ENCODE measurements around the gene HEPACAM2. TPM values are rescaled to one million over a fixed set of nuclear protein-coding genes. Genes with fewer than 3 reads are reported as not detected.

The HEPACAM2 gene
- total and polyA plus RNA-seq, 2 experiments from 2014 or later = not detected

DNA sequence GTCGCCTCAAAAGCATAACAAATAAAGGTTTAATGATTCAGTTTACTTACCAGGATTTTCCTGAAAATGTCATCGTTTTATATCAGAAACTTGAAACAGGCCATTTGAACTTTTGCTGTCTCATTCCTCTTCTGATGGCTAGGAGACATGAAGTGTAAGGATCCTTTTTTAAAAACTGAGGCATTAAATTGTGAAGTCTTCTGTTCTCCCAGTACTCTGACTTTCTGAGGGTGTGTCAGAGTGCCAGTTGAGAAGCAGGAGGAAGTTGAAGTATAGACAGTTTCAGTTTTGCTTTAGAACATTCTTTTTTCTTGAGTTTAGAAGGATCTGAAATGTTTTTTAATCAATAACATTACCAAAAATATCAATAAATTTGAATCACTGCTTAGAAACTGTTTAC, 78.1 kb downstream of the HEPACAM2 start, which contains the start of gene SAMD9L:
Gene SAMD9L, minus strand, starts transcription at position 242 of the 400 bp plus-strand sequence. CDS start 12,414 bp downstream, outside the sequence.
- WGBS, 2 experiments (ENCODE audit: low coverage in 1 of 2, low lambda C conversion rate in 2 of 2, missing lambda C conversion rate in 2 of 2) = 2 to 3% methylated on average over 2 of the region's 2 CpGs
- H3K9me2 ChIP-seq (ENCODE audit: insufficient read depth) = no peaks in the 10 kb centered on the region
- no peaks in the 10 kb centered on the region for H4K20me1 ChIP-seq (ENCODE audit: insufficient read depth)
- 0 out of 2 replicates have a peak, but pooled peaks cover 7% of the 10 kb centered on the region for H3K79me2 ChIP-seq (ENCODE audit: insufficient read depth)
- DNase-seq = peak; percentile 56
- peak within 1 kb of the TSS; percentile 72 for H3K4me3 ChIP-seq
- H3K9ac ChIP-seq = peak within 1 kb of the TSS; percentile 75
- peak within 1 kb of the TSS; percentile 40 for H3K27ac ChIP-seq
- peaks cover 19% of the 10 kb centered on the region for H3K4me1 ChIP-seq (ENCODE audit: insufficient read depth)
- in situ Hi-C loops (cut with MboI) = no loop called here
- H2AFZ ChIP-seq = peak within 1 kb of the TSS; percentile 85
- H3K27me3 ChIP-seq (replicated peaks; ENCODE audit: insufficient read depth) = no peaks in the 10 kb centered on the region
- H3K9me3 ChIP-seq (ENCODE audit: low read depth) = no peaks in the 10 kb centered on the region
- H3F3A ChIP-seq (ENCODE audit: insufficient read depth) = peaks cover 6% of the 10 kb centered on the region
- H3K36me3 ChIP-seq (ENCODE audit: low read depth) = 0 out of 2 replicates have a peak, but pooled peaks cover 3% of the 10 kb centered on the region
- no peak for TF ChIP-seq EZH2phosphoT487 (IDR thresholded peaks at IDR 0.05; ENCODE audit: insufficient read depth, low read depth)
- TF ChIP-seq EZH2 (IDR thresholded peaks at IDR 0.05; ENCODE audit: insufficient read depth, poor library complexity, severe bottlenecking) = no peak
- peak within 1 kb of the TSS; percentile 98 for H3K4me2 ChIP-seq (ENCODE audit: unreplicated experiment)

GRCh38 chr7:93147363-93147762, 78.9 kb downstream of the HEPACAM2 start:
- WGBS, 2 experiments (ENCODE audit: low coverage in 1 of 2, low lambda C conversion rate in 2 of 2, missing lambda C conversion rate in 2 of 2) = 3 to 4% methylated on average over 3 of the region's 3 CpGs
- H2AFZ ChIP-seq = peak overlapping the region; percentile 85
- H3K79me2 ChIP-seq (ENCODE audit: insufficient read depth) = 0 out of 2 replicates have a peak, but pooled peaks cover 7% of the 10 kb centered on the region
- no peak for TF ChIP-seq EZH2phosphoT487 (IDR thresholded peaks at IDR 0.05; ENCODE audit: insufficient read depth, low read depth)
- TF ChIP-seq EZH2 (IDR thresholded peaks at IDR 0.05; ENCODE audit: insufficient read depth, poor library complexity, severe bottlenecking) = no peak
- peak overlapping the region; percentile 75 for H3K9ac ChIP-seq
- H3K27ac ChIP-seq = peak overlapping the region; percentile 40
- peak overlapping the region; percentile 98 for H3K4me2 ChIP-seq (ENCODE audit: unreplicated experiment)
- peak overlapping the region; percentile 72 for H3K4me3 ChIP-seq
- no peaks in the 10 kb centered on the region for H4K20me1 ChIP-seq (ENCODE audit: insufficient read depth)
- H3K27me3 ChIP-seq (replicated peaks; ENCODE audit: insufficient read depth) = no peaks in the 10 kb centered on the region
- H3K9me3 ChIP-seq (ENCODE audit: low read depth) = no peaks in the 10 kb centered on the region
- peak; percentile 75 for DNase-seq
- peaks cover 6% of the 10 kb centered on the region for H3F3A ChIP-seq (ENCODE audit: insufficient read depth)
- H3K4me1 ChIP-seq (ENCODE audit: insufficient read depth) = peaks cover 19% of the 10 kb centered on the region
- in situ Hi-C loops (cut with MboI) = no loop called here
- 0 out of 2 replicates have a peak, but pooled peaks cover 3% of the 10 kb centered on the region for H3K36me3 ChIP-seq (ENCODE audit: low read depth)
- no peaks in the 10 kb centered on the region for H3K9me2 ChIP-seq (ENCODE audit: insufficient read depth)

DNA sequence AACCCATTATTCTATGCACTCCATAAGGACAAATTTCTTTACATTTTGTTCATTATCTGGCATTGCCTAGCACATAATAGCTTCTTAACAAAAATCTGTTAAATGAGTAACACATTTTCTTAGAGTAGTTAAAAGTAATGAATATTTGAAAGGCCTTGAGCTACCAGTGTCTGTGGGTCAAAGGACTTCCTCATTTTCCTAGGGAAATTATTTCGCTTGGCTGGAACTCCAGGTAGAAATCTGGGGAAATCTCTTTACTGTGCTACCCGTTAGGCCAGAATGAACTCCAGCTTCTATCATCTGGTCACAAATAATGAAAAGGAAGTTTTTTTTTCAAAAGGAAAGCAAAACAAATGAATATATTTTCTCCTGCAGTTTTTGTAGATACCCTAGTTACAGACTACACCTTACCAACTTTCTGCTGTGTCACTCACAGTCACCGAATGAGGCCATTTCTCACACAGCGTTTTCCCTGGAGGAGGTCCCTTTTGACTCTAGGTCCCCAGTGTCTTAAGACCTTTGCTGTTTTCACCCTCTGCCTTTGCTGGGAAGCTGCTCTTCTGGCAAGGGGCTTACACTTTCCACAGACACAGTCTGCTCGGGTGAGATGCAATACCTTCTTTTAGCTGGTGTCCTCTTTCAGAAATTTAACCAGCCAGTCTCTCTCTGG, 79.7 kb downstream of the HEPACAM2 start:
- H3K79me2 ChIP-seq (ENCODE audit: insufficient read depth) = 0 out of 2 replicates have a peak, but pooled peaks cover 7% of the 10 kb centered on the region
- H3K36me3 ChIP-seq (ENCODE audit: low read depth) = 0 out of 2 replicates have a peak, but pooled peaks cover 3% of the 10 kb centered on the region
- WGBS, 2 experiments (ENCODE audit: low coverage in 1 of 2, low lambda C conversion rate in 2 of 2, missing lambda C conversion rate in 2 of 2) = 38 to 45% methylated on average over 5 of the region's 5 CpGs
- H3K4me3 ChIP-seq = peak overlapping the region; percentile 72
- no peaks in the 10 kb centered on the region for H3K9me2 ChIP-seq (ENCODE audit: insufficient read depth)
- in situ Hi-C loops (cut with MboI) = no loop called here
- peak overlapping the region; percentile 85 for H2AFZ ChIP-seq
- H3K4me1 ChIP-seq (ENCODE audit: insufficient read depth) = peaks cover 19% of the 10 kb centered on the region
- H3K9me3 ChIP-seq (ENCODE audit: low read depth) = no peaks in the 10 kb centered on the region
- peak overlapping the region; percentile 40 for H3K27ac ChIP-seq
- H3K4me2 ChIP-seq (ENCODE audit: unreplicated experiment) = peak overlapping the region; percentile 98
- no peak for TF ChIP-seq EZH2phosphoT487 (IDR thresholded peaks at IDR 0.05; ENCODE audit: insufficient read depth, low read depth)
- TF ChIP-seq EZH2 (IDR thresholded peaks at IDR 0.05; ENCODE audit: insufficient read depth, poor library complexity, severe bottlenecking) = no peak
- H3K9ac ChIP-seq = peak overlapping the region; percentile 75
- H4K20me1 ChIP-seq (ENCODE audit: insufficient read depth) = no peaks in the 10 kb centered on the region
- no peaks in the 10 kb centered on the region for H3K27me3 ChIP-seq (replicated peaks; ENCODE audit: insufficient read depth)
- H3F3A ChIP-seq (ENCODE audit: insufficient read depth) = peaks cover 6% of the 10 kb centered on the region
- DNase-seq = peak; percentile 28

GRCh38 chr7:93146036-93146435, 80.2 kb downstream of the HEPACAM2 start:
- in situ Hi-C loops (cut with MboI) = no loop called here
- H3K27ac ChIP-seq = no peak overlapping the region
- peaks cover 6% of the 10 kb centered on the region for H3F3A ChIP-seq (ENCODE audit: insufficient read depth)
- H3K9me2 ChIP-seq (ENCODE audit: insufficient read depth) = no peaks in the 10 kb centered on the region
- WGBS, 2 experiments (ENCODE audit: low coverage in 1 of 2, low lambda C conversion rate in 2 of 2, missing lambda C conversion rate in 2 of 2) = 69 to 78% methylated on average over 1 of the region's 1 CpG
- no peaks in the 10 kb centered on the region for H3K9me3 ChIP-seq (ENCODE audit: low read depth)
- H3K4me3 ChIP-seq = no peak overlapping the region
- peaks cover 19% of the 10 kb centered on the region for H3K4me1 ChIP-seq (ENCODE audit: insufficient read depth)
- 0 out of 2 replicates have a peak, but pooled peaks cover 7% of the 10 kb centered on the region for H3K79me2 ChIP-seq (ENCODE audit: insufficient read depth)
- H3K9ac ChIP-seq = no peak overlapping the region
- DNase-seq = no peak
- H3K4me2 ChIP-seq (ENCODE audit: unreplicated experiment) = peak overlapping the region; percentile 98
- H2AFZ ChIP-seq = no peak overlapping the region
- no peaks in the 10 kb centered on the region for H3K27me3 ChIP-seq (replicated peaks; ENCODE audit: insufficient read depth)
- H4K20me1 ChIP-seq (ENCODE audit: insufficient read depth) = no peaks in the 10 kb centered on the region
- 0 out of 2 replicates have a peak, but pooled peaks cover 3% of the 10 kb centered on the region for H3K36me3 ChIP-seq (ENCODE audit: low read depth)
- no peak for TF ChIP-seq EZH2 (IDR thresholded peaks at IDR 0.05; ENCODE audit: insufficient read depth, poor library complexity, severe bottlenecking)
- no peak for TF ChIP-seq EZH2phosphoT487 (IDR thresholded peaks at IDR 0.05; ENCODE audit: insufficient read depth, low read depth)

Data from GM23248 (cell line).